HG03521 (cell line): ENCODE results near the gene ILK.
A peak's percentile ranks its signal among the peaks of the same experiment; 100 is the strongest.

ENCODE experiments used
- ATAC-seq: cut with Tn5 transposase; IDR thresholded peaks from one replicate; pipeline ENCODE4 v1.9.1; 2021; ENCODE audit warnings: mild to moderate bottlenecking, moderate library complexity; ENCODE audit not compliant: unreplicated experiment

ILK gene

GRCh38 chr11:6633422-6634408 is 30.1 kb downstream of the ILK start:
- ATAC-seq: no peak

GRCh38 chr11:6634534-6634933 is 31.0 kb downstream of the ILK start:
- no peak for ATAC-seq

- no peak for ATAC-seq
Measured at GRCh38 chr11:6635082-6635932, 31.7 kb downstream of the ILK start.

GRCh38 chr11:6636480-6636879 is 32.9 kb downstream of the ILK start:
- ATAC-seq: no peak

- ATAC-seq: no peak
Measured at GRCh38 chr11:6637871-6638270, 34.3 kb downstream of the ILK start.

- ATAC-seq: no peak
Measured at GRCh38 chr11:6638429-6638828, 34.9 kb downstream of the ILK start.

- no peak for ATAC-seq
Measured at GRCh38 chr11:6640036-6640984, 36.7 kb downstream of the ILK start.

- no peak for ATAC-seq
Measured at GRCh38 chr11:6640985-6641701, 37.6 kb downstream of the ILK start.

- ATAC-seq: no peak
Measured at GRCh38 chr11:6642957-6643356, 39.4 kb downstream of the ILK start.

GRCh38 chr11:6646071-6646470 is 42.5 kb downstream of the ILK start:
- no peak for ATAC-seq

- no peak for ATAC-seq
Measured at GRCh38 chr11:6646576-6646917, 43.0 kb downstream of the ILK start.

- ATAC-seq: peak; percentile 92
Measured at GRCh38 chr11:6646918-6647679, 43.5 kb downstream of the ILK start.

GRCh38 chr11:6647836-6648235 is 44.3 kb downstream of the ILK start:
- ATAC-seq: no peak

- ATAC-seq: no peak
Measured at GRCh38 chr11:6648501-6648900, 44.9 kb downstream of the ILK start.

- no peak for ATAC-seq
Measured at GRCh38 chr11:6650104-6650503, 46.5 kb downstream of the ILK start.

- ATAC-seq: no peak
Measured at GRCh38 chr11:6650980-6651379, 47.4 kb downstream of the ILK start.

- ATAC-seq: no peak
Measured at GRCh38 chr11:6652182-6652581, 48.6 kb downstream of the ILK start.

- ATAC-seq: no peak
Measured at GRCh38 chr11:6653097-6653496, 49.5 kb downstream of the ILK start.

GRCh38 chr11:6653656-6654055 is 50.1 kb downstream of the ILK start:
- ATAC-seq: no peak
